Hematopoietic multipotent progenitor cell treated with erythropoietin and hydrocortisone succinate and interleukin-3 and kit ligand, for 15 days (in vitro differentiated cells): ENCODE data around the gene IRS1.
A peak's percentile ranks its signal among the peaks of the same experiment; 100 is the strongest.

Source experiments
- DNase-seq: peaks from one replicate; pipeline ENCODE4 v3.0.0-alpha.2; 2015; ENCODE audit warnings: low spot score

The IRS1 gene

DNA sequence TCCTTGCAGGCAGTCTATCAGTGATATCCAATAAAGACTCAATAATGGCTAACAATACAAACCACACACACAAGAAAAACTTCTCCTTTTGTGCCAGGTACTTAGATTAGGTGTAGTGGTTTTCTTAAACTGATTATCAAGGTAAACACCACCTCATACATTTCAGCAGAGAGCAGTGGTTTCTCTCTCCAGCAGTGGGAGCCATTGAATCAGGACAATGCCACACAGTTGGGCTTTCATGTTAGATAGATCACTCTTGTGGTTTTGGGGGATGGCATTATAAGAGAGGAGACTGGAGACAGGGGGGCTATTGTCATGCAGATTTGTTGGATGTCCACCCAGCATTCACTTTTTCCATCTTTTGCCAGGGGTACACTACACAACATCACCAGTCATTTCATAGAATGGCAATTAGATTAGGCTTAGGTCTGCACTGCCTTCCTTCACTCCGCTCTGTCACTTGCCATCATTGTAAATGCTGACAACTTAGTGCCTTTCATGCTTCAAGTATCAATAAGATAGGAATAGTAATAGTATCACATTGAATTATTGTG is 13.6 kb upstream of the IRS1 start:
- DNase-seq, result peak; percentile 63

DNA sequence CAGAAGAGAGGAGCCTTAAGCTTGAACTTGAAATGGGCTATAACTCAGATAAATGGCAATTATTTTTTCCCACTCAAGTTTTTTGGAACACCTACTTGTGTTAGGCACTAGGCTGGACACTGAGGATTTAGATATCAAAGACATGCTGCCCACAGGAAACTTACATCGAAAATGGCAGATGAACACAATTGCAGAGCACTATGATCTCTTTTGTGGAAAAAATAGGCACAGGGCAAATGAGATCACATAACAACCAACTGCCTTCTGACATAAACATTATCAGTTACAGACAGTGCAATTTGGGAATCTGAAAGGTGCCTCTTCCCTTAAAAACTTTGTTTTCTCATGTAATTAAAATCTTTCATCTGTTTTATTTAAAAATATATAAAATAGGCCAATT is 3.8 kb upstream of the IRS1 start:
- DNase-seq, result no peak

DNA sequence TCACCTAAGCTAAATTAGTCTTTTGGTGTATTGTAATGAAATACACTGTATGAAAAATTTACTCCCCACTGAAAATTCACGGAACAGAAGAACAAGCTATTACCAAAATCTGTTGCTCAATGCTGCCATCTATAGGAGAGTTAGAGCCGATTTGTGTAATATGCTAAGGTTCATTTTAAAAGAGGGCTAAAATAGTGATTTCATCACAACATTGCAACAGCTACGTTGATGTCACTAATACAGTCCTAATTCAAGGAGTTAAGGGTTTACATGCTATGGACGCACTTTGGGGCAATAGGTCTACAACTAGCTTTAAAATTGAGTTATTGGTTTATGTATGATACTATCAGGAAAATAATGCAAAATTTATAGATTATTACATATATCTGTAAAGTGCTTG is 3.0 kb upstream of the IRS1 start:
- peak; percentile 83 for DNase-seq

GRCh38 chr2:226800941-226801784 is 1.5 kb upstream of the IRS1 start:
- DNase-seq, result peak; percentile 72

GRCh38 chr2:226799976-226800940 is 638 bp upstream of the IRS1 start:
- DNase-seq, result peak; percentile 10

GRCh38 chr2:226798422-226799210 is 1.0 kb downstream of the IRS1 start:
- DNase-seq, result no peak

DNA sequence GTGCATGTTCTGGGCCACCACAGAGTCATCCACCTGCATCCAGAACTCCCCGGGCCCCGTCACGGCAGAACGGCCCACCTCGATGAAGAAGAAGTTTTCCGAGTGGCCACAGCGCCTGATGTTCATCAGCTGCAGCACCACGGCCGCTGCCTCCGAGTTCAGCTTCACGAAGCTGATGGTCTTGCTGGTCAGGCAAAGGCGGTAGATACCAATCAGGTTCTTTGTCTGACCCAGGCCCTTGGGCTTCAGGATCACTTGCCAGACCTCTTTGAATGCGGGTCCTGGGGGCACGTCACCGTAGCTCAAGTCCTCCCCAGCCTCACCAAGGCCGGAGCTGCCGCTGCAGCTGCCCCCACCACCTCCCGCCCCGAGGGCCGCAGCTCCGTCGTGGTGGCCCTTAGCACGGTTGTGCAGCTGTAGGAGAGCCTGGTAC is 1.6 kb downstream of the IRS1 start:
- DNase-seq, result no peak

GRCh38 chr2:226797289-226797988 is 2.2 kb downstream of the IRS1 start:
- DNase-seq, result no peak

- DNase-seq, result no peak
These were observed 2.8 kb downstream of the IRS1 start for GRCh38 chr2:226796840-226797288.

DNA sequence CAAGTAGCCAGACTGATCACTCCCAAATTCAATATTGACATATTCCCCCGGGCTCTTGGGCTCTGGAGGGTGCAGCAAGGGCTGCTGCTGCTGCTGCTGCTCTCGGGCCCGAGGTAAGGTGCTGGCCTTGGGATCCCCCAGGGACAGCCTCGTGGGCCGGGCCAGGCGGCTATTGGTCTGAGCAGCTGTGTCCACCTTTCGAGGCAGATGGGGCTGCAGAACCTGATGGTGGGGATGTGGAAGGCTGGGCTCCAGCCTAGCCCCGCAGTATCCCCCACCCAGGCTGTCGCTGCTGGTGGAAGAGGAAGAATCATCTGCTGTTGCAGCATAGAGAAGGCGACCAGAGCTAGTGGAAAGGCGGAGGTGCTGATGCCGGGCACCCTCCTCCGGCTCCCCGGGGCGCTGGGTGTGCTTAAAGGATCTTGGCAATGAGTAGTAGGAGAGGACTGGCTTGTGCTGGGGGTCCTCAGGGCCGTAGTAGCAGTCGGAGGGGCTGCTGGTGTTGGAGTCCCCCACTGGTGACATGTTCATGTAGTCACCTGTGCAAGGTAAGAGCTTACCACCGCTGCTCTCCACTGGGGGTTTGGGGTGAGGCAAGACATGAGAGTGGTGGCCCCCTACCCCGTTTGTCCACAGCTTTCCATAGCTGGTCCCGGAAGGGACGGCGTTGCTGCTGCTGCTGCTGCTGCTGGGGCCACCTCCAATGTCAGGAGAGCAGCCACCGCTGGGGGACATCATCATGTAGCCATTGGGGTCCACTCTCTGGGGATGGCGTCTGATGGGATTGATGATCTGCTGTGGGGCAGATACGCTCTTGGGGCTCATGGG is 3.4 kb downstream of the IRS1 start:
- no peak for DNase-seq

DNA sequence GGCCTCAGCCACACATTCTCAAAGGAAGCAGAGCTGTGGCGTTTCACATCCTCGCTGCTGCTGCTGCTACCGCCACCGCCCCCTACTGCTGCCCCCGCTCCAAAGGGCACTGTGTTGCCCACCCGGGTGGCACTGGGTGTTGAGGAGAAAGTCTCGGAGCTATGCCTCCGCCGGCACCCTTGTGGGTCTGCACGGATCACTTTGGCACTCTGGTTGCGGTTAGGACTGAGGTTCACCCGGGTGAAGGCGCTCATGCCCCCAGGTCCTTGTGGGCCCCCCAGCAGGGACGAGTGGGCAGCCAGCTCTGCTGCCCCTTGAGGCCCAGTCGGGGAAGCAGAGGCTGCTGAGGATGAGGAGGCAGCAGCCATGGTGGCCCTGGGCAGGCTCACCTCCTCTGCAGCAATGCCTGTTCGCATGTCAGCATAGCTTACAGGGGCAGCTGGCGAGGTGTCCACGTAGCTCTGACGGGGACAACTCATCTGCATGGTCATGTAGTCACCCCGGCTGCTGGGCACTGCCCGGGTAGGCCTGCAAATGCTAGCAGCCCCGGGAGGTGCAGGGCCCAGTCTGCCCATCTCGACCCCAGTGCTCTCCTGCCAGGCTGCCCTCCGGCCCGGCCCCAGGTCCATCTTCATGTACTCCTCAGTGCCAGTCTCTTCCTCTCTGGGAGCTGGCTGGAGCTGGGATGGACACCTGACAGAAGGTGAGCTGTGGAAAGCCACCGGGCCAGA is 4.2 kb downstream of the IRS1 start:
- DNase-seq, result no peak

DNA sequence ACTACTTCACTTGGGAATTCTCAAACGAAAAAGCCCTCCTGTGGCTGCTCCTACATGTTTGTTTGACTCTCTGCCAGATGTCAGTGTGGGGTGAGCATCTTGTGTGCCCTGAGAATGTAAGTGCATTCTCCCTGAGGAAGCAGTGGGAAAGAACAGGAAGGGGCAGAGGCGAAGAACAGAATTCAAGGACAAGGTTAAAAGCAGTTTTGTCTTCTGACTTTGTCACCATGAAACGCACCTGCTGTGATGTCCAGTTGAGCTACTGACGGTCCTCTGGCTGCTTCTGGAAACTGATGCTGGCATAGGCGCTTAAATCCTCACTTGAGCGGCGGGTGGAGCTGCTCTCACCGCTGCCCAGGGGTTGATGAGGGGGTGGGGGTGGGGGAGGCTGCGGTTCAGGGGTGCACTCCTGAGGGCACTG is 4.9 kb downstream of the IRS1 start:
- no peak for DNase-seq

GRCh38 chr2:226794196-226794661 is 5.4 kb downstream of the IRS1 start:
- no peak for DNase-seq

DNA sequence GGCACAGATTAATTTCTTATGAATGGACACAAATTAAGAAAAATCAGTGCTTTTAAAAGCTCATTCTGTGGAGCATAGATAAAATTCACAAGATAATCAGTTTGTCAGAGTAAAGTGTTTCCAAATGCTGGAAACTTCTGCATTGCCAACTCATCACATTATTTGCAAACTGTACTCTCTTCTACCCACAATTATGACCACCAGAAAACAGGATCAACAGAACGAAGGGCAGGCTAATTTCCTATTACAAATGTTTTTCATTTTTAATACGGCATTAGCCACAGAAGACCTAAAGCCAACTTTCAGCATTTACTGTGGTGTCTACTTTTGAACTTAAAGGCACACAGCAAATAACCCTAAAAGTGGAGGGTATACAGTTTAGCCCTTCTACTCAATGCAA is 6.0 kb downstream of the IRS1 start:
- no peak for DNase-seq

- DNase-seq, result no peak
These were observed 7.3 kb downstream of the IRS1 start for GRCh38 chr2:226792155-226792881.

GRCh38 chr2:226791487-226792081 is 8.0 kb downstream of the IRS1 start:
- DNase-seq, result peak; percentile 89

DNA sequence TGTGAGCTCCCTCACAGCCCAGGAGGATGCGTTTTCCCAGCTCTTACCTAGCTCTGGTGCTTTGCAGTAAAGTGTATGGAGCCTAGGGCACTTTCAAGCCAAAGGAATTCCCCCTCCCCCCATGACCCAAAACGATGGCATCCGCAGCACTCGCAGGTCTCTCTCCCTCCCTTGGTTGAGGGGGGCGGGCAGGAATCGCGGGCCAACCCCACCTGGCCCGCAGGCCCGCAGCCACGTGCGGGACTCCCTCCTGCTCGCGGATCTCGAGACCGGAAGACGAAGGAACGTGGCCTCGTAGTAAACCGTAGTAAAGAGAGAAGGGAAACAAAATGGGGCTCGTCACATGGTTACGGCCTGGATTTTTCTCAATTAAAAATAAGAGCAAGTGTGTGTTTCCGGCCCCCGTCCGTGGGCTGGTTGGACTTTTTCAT is 8.5 kb downstream of the IRS1 start:
- DNase-seq, result no peak

DNA sequence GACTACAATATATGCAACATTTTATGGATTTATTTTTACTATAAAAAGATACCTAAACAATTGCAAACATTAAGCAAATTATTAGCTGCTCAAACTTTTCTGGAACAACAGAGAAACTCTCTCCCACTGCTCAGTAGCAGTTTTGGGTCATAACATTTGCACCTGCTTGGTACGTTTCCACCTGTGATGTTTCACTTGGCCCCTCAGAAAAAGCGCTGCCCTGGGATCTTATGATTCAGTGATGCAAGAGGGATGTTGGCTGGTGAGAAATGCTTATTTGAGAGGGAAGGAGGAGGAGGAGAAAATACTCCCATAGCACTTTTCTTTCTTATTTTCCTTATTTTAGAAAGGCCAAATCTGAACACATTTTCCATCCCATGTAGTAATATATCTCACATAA is 9.2 kb downstream of the IRS1 start:
- no peak for DNase-seq
